ENCODE measurements around the gene PKD2L2. TPM values are rescaled to one million over a fixed set of nuclear protein-coding genes. Genes with fewer than 3 reads are reported as not detected.
"Not testable (repeated sequence)": the region's sequence is repeated elsewhere in the genome, so short reads cannot be mapped to it uniquely, and the experiment has no call there.

PKD2L2 gene
- total RNA-seq, 1 donor from 2014 or later, result not detected

DNA sequence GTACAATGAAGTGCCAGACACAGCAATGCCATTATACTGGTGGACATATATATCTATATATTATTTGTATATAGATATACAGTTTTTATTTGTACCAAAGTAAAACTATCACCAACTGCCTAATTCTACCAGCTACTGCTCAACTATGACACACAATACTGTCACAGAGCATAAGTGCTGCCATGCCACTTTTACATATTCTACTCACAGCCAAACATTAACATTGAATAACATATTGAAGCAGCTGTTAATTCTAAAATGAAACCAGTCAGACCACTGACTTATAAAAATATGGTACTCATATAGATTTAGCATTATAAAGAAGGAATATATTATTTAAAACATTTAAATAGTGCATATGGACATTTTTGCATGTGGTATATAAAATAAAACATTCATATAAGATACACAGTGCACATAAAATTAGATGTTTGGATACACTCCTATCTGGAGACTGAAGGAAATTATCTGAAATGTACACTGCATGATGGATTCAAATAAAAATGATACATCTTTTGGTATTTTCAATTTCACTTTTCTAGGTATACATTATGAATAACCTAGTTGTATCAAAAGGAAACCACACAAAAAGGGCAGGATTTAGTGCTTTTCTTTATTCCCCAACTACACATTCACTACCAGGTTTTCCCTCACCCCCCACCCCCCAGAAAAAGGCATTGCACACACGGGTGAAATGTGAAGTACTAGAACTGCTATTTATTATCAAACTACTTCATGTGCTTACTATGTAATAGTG is 48.9 kb downstream of the PKD2L2 start:
- ChIA-PET POLR2A (no interaction called here), CTCF (interaction anchor here (0.6 to 1.0 kb wide), 2 partner anchors 159 to 161 kb away, joined by 3 read pairs; no protein-coding TSS in a partner anchor)
- H3K4me1 Mint-ChIP-seq, result peaks cover 25% of the 10 kb centered on the region
- ATAC-seq (ENCODE audit: low read depth) (no peak), DNase-seq (no peak)
- H3K27ac Mint-ChIP-seq, result no peak overlapping the region
- no peak overlapping the region for H3K4me3 Mint-ChIP-seq
- no peaks in the 10 kb centered on the region for H3K27me3 Mint-ChIP-seq
- TF ChIP-seq, protein P1, sequence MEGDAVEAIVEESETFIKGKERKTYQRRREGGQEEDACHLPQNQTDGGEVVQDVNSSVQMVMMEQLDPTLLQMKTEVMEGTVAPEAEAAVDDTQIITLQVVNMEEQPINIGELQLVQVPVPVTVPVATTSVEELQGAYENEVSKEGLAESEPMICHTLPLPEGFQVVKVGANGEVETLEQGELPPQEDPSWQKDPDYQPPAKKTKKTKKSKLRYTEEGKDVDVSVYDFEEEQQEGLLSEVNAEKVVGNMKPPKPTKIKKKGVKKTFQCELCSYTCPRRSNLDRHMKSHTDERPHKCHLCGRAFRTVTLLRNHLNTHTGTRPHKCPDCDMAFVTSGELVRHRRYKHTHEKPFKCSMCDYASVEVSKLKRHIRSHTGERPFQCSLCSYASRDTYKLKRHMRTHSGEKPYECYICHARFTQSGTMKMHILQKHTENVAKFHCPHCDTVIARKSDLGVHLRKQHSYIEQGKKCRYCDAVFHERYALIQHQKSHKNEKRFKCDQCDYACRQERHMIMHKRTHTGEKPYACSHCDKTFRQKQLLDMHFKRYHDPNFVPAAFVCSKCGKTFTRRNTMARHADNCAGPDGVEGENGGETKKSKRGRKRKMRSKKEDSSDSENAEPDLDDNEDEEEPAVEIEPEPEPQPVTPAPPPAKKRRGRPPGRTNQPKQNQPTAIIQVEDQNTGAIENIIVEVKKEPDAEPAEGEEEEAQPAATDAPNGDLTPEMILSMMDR (IDR thresholded peaks at IDR 0.05), result no peak
- peaks cover 62% of the 10 kb centered on the region for H3K36me3 Mint-ChIP-seq (ENCODE audit: low read depth)
- no peaks in the 10 kb centered on the region for H3K9me3 Mint-ChIP-seq
- intact Hi-C loops (cut with micrococcal nuclease), result loop anchor here (5.0 kb wide), 2 partner anchors 51 to 161 kb away; partner anchors contain the start of gene PKD2L2

DNA sequence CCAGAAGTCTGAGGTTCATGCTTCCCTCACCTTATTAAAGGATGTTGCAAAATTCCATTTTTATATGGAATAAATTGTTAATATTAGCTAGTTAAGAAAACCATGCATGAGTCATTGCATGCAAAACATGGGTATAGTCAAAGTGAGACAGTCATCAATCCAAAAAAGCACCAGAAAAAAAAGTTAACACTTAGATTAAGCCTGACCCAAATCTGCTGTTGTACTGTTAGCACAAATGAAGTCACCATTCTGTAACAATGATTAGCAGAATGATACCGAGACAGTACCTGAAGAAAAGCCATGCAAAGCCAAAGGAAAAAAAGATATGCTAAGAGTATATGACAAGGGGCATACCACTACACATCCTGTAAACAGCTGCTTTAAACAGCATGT is 49.5 kb downstream of the PKD2L2 start:
- no peak overlapping the region for H3K4me3 Mint-ChIP-seq
- TF ChIP-seq, protein P1 (IDR thresholded peaks at IDR 0.05), result no peak
- POLR2A ChIA-PET, result no interaction called here
- CTCF ChIA-PET, result interaction anchor here (1.0 kb wide), 1 partner anchor 162 kb away, joined by 3 read pairs; no protein-coding TSS in a partner anchor
- intact Hi-C loops (cut with micrococcal nuclease), result loop anchor here (5.0 kb wide), 2 partner anchors 51 to 161 kb away; partner anchors contain the start of gene PKD2L2
- H3K36me3 Mint-ChIP-seq (ENCODE audit: low read depth), result peaks cover 66% of the 10 kb centered on the region
- peaks cover 25% of the 10 kb centered on the region for H3K4me1 Mint-ChIP-seq
- H3K27me3 Mint-ChIP-seq, result no peaks in the 10 kb centered on the region
- ATAC-seq (ENCODE audit: low read depth) (peak; percentile 28), DNase-seq (no peak)
- H3K9me3 Mint-ChIP-seq, result no peaks in the 10 kb centered on the region
- H3K27ac Mint-ChIP-seq, result peak overlapping the region; percentile 59

DNA sequence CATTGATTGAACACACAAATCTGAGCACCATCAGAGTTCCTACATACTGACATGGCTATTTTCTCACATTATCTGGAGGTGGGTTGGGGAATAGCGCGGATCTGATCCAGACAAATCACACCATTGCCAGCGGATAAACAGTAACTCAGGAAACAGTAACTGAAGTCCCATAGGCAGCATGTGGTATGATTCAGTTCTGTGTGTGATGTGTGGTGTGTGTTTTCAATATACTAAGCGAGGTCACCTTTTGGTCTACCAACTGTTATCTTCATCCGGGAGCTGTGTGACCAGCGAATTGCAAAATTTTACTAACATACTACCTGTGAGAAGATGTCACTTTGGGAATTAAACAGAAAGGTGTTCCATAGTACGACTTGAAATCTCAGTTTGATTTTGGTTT is 50.1 kb downstream of the PKD2L2 start:
- no peaks in the 10 kb centered on the region for H3K27me3 Mint-ChIP-seq
- intact Hi-C loops (cut with micrococcal nuclease), result loop anchor here (5.0 kb wide), 2 partner anchors 52 to 162 kb away; partner anchors contain the start of gene PKD2L2
- no peaks in the 10 kb centered on the region for H3K9me3 Mint-ChIP-seq
- POLR2A ChIA-PET, result no interaction called here
- H3K4me1 Mint-ChIP-seq, result peaks cover 25% of the 10 kb centered on the region
- ATAC-seq (ENCODE audit: low read depth) (no peak), DNase-seq (no peak)
- no peak overlapping the region for H3K4me3 Mint-ChIP-seq
- TF ChIP-seq, protein P1 (IDR thresholded peaks at IDR 0.05), result no peak
- CTCF ChIA-PET, result interaction anchor here (1.0 kb wide), 2 partner anchors 160 to 162 kb away, joined by 3 to 4 read pairs; no protein-coding TSS in a partner anchor
- peak overlapping the region; percentile 59 for H3K27ac Mint-ChIP-seq
- peaks cover 72% of the 10 kb centered on the region for H3K36me3 Mint-ChIP-seq (ENCODE audit: low read depth)

DNA sequence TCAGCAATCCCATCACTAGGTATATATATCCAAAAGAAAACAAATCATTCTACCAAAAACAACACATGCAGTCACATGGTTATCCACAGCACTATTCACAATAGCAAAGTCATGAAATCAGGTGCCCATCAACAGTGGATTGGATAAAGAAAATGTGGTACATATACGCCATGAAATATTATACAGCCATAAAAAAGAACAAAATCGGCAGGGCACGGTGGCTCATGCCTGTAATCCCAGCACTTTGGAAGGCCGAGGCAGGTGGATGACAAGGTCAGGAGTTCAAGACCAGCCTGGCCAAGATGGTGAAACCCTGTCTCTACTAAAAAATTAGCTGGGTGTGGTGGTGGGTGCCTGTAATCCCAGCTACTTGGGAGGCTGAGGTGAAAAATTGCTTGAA is 55.0 kb downstream of the PKD2L2 start:
- peaks cover 94% of the 10 kb centered on the region for H3K36me3 Mint-ChIP-seq (ENCODE audit: low read depth)
- H3K4me1 Mint-ChIP-seq; DNase-seq; intact Hi-C loops (cut with micrococcal nuclease); CTCF ChIA-PET; H3K4me3 Mint-ChIP-seq; H3K9me3 Mint-ChIP-seq; POLR2A ChIA-PET; H3K27ac Mint-ChIP-seq; H3K27me3 Mint-ChIP-seq; ATAC-seq (ENCODE audit: low read depth): not testable (repeated sequence)

DNA sequence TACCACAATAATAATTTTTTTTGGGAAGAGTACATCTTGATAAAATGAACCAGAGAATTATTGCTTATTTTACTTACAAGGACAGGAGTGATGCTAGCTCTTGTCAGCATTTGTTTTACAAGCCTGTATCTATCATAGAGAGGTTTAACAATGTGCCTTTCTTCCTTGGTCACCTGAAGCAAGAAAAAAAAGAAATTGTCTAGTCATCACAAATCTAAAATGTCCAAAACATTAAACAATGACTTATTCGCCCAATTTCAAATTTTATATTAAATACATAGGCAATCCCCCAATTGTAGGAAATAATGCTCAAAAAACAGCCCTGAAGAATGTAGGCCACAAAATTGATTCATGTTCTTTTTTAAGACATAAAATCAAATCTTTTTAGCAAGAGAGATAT is 56.6 kb downstream of the PKD2L2 start:
- CTCF ChIA-PET, result no interaction called here
- no peak for DNase-seq
- H3K4me1 Mint-ChIP-seq, result no peaks in the 10 kb centered on the region
- intact Hi-C loops (cut with micrococcal nuclease), result no loop called here
- POLR2A ChIA-PET, result interaction anchor here (0.7 kb wide), 1 partner anchor 100 kb away, joined by 4 read pairs; no protein-coding TSS in a partner anchor
- no peak overlapping the region for H3K4me3 Mint-ChIP-seq
- H3K36me3 Mint-ChIP-seq (ENCODE audit: low read depth), result peaks cover 93% of the 10 kb centered on the region
- H3K27ac Mint-ChIP-seq, result no peak overlapping the region
- TF ChIP-seq, protein P1 (IDR thresholded peaks at IDR 0.05), result no peak
- H3K27me3 Mint-ChIP-seq, result no peaks in the 10 kb centered on the region
- no peaks in the 10 kb centered on the region for H3K9me3 Mint-ChIP-seq
- no peak for ATAC-seq (ENCODE audit: low read depth)
